Right lobe of liver (tissue), 6 donors: ENCODE data around the gene TNFRSF17. TPM values are rescaled to one million over a fixed set of nuclear protein-coding genes. Genes with fewer than 3 reads are reported as not detected.
A peak's percentile ranks its signal among the peaks of the same experiment; 100 is the strongest.
"Not testable (repeated sequence)": the region's sequence is repeated elsewhere in the genome, so short reads cannot be mapped to it uniquely, and the experiment has no call there.

Experiments used
- ATAC-seq, 4 donors: fragments of 200-7000 bp; cut with Tn5 transposase; one replicate each; pipeline ENCODE4 v1.9.1; 2020; ENCODE audit warnings: mild to moderate bottlenecking in 4 of 4, moderate library complexity in 4 of 4
- DNase-seq, 3 donors: peaks; one replicate each; pipeline ENCODE4 v3.0.0-alpha.2; 2020
- H3K27ac ChIP-seq, 3 donors: fragments of 200-600 bp; one replicate each; pipeline ENCODE4 v1.8.0; 2022
- H3K27me3 ChIP-seq, 2 donors: fragments of 200-600 bp; one replicate each; pipeline ENCODE4 v1.8.0; 2022
- H3K36me3 ChIP-seq, 4 donors: fragments of 200-600 bp; sonication (generic) in 1 of 4; one replicate each; pipeline versions ENCODE4 v1.5.1 to v1.8.0; 2017 to 2022; ENCODE audit warnings: control low read depth in 1 of 4
- H3K4me1 ChIP-seq, 4 donors: fragments of 200-600 bp; sonication (generic) in 1 of 4; one replicate each; pipeline versions ENCODE4 v1.5.1 to v1.8.0; 2017 to 2022; ENCODE audit warnings: control low read depth in 1 of 4
- H3K4me3 ChIP-seq, 3 donors: fragments of 200-600 bp; one replicate each; pipeline ENCODE4 v1.8.0; 2022
- H3K9me3 ChIP-seq, 4 donors: fragments of 200-600 bp; sonication (generic) in 1 of 4; one replicate each; pipeline versions ENCODE4 v1.5.1 to v1.8.0; 2017 to 2022; ENCODE audit warnings: control low read depth in 1 of 4
- CTCF ChIP-seq, 4 donors: fragments of 200-600 bp in 3 of 4; fragments of 450-650 bp in 1 of 4; IDR thresholded peaks; one replicate each; pipeline versions ENCODE4 v1.5.1 to v1.8.0; 2016 to 2022; ENCODE audit warnings: antibody characterized with exemption in 4 of 4, mild to moderate bottlenecking in 2 of 4
- POLR2A ChIP-seq: fragments of 450-650 bp; IDR thresholded peaks from one replicate; pipeline ENCODE4 v1.6.1; 2017; ENCODE audit warnings: antibody characterized with exemption, mild to moderate bottlenecking
- WGBS: methylation state at CpG from one replicate; pipeline ENCODE4 v1.1.6; 2018; ENCODE audit warnings: low coverage, low lambda C conversion rate; ENCODE audit not compliant: insufficient coverage; ENCODE audit errors: missing lambda C conversion rate; 5-methylcytosine and 5-hydroxymethylcytosine counted together
- intact Hi-C, 2 donors: fragments of 100-400 bp; cut with DNase I; formaldehyde crosslinking; loops; one replicate each; pipeline versions ENCODE4 v1.11.2 to v1.14.1; 2022
- total RNA-seq, 6 experiments: library from RNA; depleted of rRNA in 2 of 6; stranded (reverse); fragments of >200 nt in 2 of 6; fragmentation: NEBNext Ultra II Directional in 3 of 6; extraction: Animal tissue kit (Norgen Biotek cat#: 25700) in 3 of 6; gene quantifications; one replicate each; pipeline versions ENCODE4 v1.1.0 to v1.2.4, GENCODE V29; 2016 to 2023
- donor health status: DM: no; HTN: yes; CAD: no.
- donor health status: DM: no; HTN: no; CAD: no.
- donor health status: DM: no; HTN: no; CAD: no.
- donor health status: DM: no; HTN: yes; CAD: no.
- donor health status: DM: no; HTN: yes; CAD: no.

TNFRSF17 gene
- total RNA-seq, 6 experiments from 2014 or later: 0.44 TPM; not detected in 5

- Histone ChIP-seq H3K4me1 (no peaks in the 10 kb centered on the region), H3K36me3 (no peaks in the 10 kb centered on the region), H3K27me3 (no peaks in the 10 kb centered on the region), H3K9me3 (no peaks in the 10 kb centered on the region), H3K4me3 (no peak overlapping the region), H3K27ac (no peak overlapping the region)
- no peak for DNase-seq
- intact Hi-C loops: no loop called here
- ATAC-seq: no peak
- TF ChIP-seq CTCF (IDR thresholded peaks at IDR 0.05) (no peak), POLR2A (no peak)
- WGBS: 76% methylated on average over 7 of the region's 7 CpGs
These were observed 1.2 kb downstream of the TNFRSF17 start for GRCh38 chr16:11966173-11966572.

GRCh38 chr16:11967195-11967911 lies 2.3 kb downstream of the TNFRSF17 start:
- Histone ChIP-seq H3K4me1 (no peaks in the 10 kb centered on the region), H3K9me3 (no peaks in the 10 kb centered on the region), H3K4me3 (no peak overlapping the region), H3K27ac (no peak overlapping the region), H3K27me3 (no peaks in the 10 kb centered on the region), H3K36me3 (no peaks in the 10 kb centered on the region)
- no peak for TF ChIP-seq POLR2A
- no peak for TF ChIP-seq CTCF (IDR thresholded peaks at IDR 0.05)
- 64% methylated on average over 10 of the region's 17 CpGs for WGBS
- ATAC-seq (no peak), DNase-seq (no peak)
- intact Hi-C loops: no loop called here

- no peaks in the 10 kb centered on the region for H3K9me3 ChIP-seq
- no peaks in the 10 kb centered on the region for H3K36me3 ChIP-seq
- 89% methylated on average over 2 of the region's 3 CpGs for WGBS
- H3K4me1 ChIP-seq: no peaks in the 10 kb centered on the region
- intact Hi-C loops: no loop called here
- TF ChIP-seq CTCF (IDR thresholded peaks at IDR 0.05) (no peak), POLR2A (no peak)
- DNase-seq (no peak), ATAC-seq (no peak)
- H3K27ac ChIP-seq: no peak overlapping the region
- H3K4me3 ChIP-seq: no peak overlapping the region
- no peaks in the 10 kb centered on the region for H3K27me3 ChIP-seq
These were observed 3.6 kb downstream of the TNFRSF17 start for GRCh38 chr16:11968577-11968976.

GRCh38 chr16:11970292-11970691 lies 5.3 kb downstream of the TNFRSF17 start:
- intact Hi-C loops: loop anchor here (10.0 kb wide), 1 partner anchor 95 kb away; no protein-coding TSS in a partner anchor

GRCh38 chr16:11972128-11972527 lies 7.1 kb downstream of the TNFRSF17 start:
- no peak for DNase-seq

More at GRCh38 chr16:11970292-11970691, 5.3 kb downstream of the TNFRSF17 start:
- not testable (repeated sequence) for DNase-seq, H3K36me3 ChIP-seq, H3K4me3 ChIP-seq, ATAC-seq, H3K9me3 ChIP-seq, H3K27me3 ChIP-seq, H3K27ac ChIP-seq, H3K4me1 ChIP-seq
- WGBS: 67% methylated on average over 1 of the region's 5 CpGs

More at GRCh38 chr16:11972128-11972527, 7.1 kb downstream of the TNFRSF17 start:
- peak in 1 of 4 donors; percentile 34 for ATAC-seq
- intact Hi-C loops: loop anchor here (10.0 kb wide), 1 partner anchor 93 kb away; no protein-coding TSS in a partner anchor
- Histone ChIP-seq H3K27me3 (no peaks in the 10 kb centered on the region), H3K4me3 (no peak overlapping the region), H3K9me3 (no peaks in the 10 kb centered on the region), H3K36me3 (no peaks in the 10 kb centered on the region), H3K27ac (no peak overlapping the region), H3K4me1 (peaks cover 0 to 6% (median 2%) of the 10 kb centered on the region in 4 donors)
- TF ChIP-seq POLR2A: no peak
- peak in 3 of 4 donors; percentile 27 to 36 (median 32) for TF ChIP-seq CTCF (IDR thresholded peaks at IDR 0.05)
- 85% methylated on average over 8 of the region's 11 CpGs for WGBS
